Measurements from ENCODE around the gene INSIG1.

INSIG1 gene

DNA sequence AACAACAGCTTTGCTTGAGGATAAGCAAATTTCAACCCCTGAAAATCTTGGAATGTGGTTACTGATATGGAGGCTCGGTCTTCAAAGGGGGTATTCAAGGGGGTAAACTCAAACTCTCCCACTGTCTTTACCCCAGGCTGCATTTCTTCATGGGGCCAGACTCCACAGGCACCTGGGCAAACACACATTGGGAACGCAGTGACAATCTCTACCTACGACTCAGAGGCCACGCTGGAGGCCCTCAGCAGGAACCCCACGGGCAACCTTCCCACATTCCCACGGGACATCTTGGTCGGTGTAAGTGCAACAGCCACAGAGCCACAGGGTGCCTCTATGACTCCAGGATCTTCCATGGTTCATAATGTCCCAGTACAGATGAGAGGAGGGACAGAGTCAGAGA is 2.2 kb upstream of the INSIG1 start:
- no peak for DNase-seq
- in situ Hi-C loops (cut with HindIII; ENCODE audit: low pct_ligation_motif_present, low pct_unique_long_range_greater_than_20kb, low sequenced_read_pairs) = no loop called here

DNA sequence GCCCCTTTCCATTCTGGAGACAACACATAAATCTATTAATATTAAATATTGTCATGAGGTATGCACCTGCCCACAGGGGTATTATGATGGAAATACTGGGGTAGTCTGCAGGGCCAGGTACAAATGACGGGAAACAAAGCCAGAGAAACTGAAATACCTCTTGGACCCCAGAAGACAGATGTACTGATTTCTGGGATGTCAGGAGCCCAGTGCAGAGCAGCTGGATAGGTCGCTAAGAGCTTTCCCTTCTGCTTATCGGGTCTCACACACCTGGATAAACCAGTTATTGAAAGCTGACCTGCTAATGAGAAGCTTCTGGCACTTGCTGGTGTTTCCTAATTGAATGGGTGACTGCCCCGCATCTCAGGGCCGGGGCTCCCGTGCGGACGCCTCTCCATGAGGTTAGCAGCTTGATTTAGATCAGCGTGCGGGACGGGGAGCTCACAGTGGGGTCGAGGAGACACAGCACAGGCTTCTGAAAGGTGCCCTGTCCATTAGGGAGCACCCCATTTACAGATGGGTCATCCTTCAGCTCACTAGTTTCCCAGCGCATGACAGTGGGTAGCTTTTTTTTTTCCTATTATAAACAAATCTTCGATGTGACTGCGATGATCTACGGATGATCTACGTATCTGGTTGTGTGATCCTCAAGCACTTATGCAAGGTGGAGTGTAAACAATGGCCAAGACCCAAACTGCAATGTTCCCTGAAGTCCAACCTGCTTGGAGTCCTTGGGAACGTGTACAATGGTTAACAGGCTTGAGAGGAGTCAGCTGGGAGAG is 1.5 kb upstream of the INSIG1 start:
- in situ Hi-C loops (cut with HindIII; ENCODE audit: low pct_ligation_motif_present, low pct_unique_long_range_greater_than_20kb, low sequenced_read_pairs) = no loop called here
- DNase-seq = no peak

DNA sequence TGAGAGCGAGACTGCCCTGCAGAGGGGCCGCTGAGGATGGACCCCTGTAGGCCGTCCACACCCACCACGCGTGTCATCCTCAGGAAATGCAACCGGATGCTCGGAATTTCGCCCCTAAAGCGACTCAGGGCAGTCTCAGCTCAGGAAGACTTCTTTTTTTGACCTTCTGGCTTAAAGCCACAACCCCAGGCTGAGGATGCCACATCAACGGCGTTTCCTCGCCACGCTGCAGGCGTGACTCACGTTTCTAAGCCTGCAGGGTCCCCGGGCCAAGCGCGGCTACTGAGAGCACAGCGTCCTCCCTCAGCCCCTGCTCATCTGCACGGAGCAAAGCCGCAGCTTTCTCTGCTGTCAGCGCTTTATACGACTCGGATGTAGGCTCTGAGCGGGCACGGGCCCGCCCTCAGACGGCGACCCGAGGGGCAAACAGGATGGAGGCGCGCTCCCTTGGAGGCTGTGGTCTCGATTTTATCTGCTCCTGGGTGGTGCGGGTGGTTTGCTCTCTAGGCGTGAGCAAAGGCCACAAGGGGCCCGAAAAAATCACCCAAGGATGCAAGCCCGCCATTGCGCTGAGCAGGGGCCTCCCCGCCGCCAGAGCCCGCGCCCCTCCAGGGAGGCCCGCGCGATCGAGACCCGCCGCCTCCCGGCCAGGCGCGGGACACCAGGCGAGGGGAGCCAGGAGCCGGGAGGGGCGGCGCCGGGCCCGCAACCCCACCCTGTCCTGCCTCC is 726 bp upstream of the INSIG1 start:
- in situ Hi-C loops (cut with HindIII; ENCODE audit: low pct_ligation_motif_present, low pct_unique_long_range_greater_than_20kb, low sequenced_read_pairs) = no loop called here
- peak; percentile 88 for DNase-seq

- DNase-seq = no peak
- in situ Hi-C loops (cut with HindIII; ENCODE audit: low pct_ligation_motif_present, low pct_unique_long_range_greater_than_20kb, low sequenced_read_pairs) = no loop called here
These were observed 683 bp downstream of the INSIG1 start for GRCh38 chr7:155298288-155298833.

DNA sequence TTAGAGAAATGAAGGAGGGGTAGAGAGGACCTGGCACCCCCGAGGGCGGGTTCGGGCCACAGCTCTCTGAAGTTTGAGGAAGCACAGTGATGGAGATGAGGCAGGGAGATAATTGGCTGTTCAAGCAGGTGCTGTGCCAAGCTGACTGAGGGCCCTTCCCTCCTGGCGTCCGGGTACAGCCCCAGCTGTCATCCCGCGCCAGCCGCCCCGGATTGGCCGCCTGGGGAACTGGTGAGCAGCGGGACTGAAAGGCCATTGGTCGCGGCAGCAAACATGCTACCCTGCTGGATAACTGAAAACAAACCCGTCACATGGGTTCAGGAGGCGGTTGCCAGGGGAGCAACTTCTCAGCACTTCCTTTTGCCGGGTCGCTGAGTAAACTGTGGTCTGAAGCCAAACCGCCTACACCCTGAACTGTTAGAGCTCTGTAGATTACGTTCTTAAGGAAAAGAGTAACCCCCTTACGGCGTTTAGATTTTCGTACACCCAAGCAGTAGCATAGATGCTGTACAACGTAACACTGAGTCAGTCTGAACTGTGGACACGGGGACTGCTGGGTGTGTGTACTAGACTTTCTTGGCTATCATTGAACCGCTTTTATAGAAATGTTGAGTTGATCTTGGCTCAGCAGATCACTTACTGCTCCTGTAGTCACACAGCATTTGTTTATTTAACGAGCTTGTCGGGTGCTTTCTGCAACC is 1.3 kb downstream of the INSIG1 start:
- in situ Hi-C loops (cut with HindIII; ENCODE audit: low pct_ligation_motif_present, low pct_unique_long_range_greater_than_20kb, low sequenced_read_pairs) = no loop called here
- peak; percentile 98 for DNase-seq

GRCh38 chr7:155299535-155300202 is 2.0 kb downstream of the INSIG1 start:
- in situ Hi-C loops (cut with HindIII; ENCODE audit: low pct_ligation_motif_present, low pct_unique_long_range_greater_than_20kb, low sequenced_read_pairs) = no loop called here
- peak; percentile 19 for DNase-seq

DNA sequence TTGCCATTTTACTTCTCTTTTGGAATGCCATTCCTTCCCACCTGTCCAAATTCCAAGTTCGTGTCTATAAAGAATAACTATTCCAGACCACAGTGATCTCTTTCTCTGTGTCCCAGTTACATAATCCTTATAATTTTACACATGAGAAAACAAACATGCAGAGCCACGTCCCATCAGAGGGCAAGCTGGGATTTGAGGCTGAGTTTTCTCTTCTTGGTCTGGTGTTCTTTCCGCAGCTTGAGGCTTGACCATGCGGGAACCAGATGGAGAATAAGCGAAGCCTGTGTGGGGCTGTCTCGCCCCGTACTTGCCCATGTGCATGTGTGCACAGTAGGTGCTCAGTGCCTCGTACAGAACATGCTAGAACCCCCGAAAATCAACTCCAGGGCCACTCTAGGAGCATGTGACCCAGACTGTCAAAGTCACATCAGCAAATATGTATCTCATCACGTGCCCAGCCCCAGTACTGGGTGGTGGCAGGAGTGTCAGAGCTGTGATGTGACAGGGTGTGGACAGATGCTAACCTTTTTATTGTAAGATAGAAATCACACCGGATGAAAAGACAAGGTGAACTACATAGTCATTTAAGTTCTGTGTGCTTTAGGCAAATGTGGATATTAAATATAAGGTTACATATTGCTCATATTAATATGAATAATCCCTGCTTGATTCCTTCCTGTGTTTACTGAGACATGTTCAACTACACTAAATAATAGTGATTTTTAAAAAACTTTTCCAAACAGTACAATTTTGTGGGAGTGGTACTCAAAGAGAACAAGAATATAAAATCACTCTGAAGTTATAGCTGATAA is 3.2 kb downstream of the INSIG1 start:
- DNase-seq = no peak
- in situ Hi-C loops (cut with HindIII; ENCODE audit: low pct_ligation_motif_present, low pct_unique_long_range_greater_than_20kb, low sequenced_read_pairs) = no loop called here

DNA sequence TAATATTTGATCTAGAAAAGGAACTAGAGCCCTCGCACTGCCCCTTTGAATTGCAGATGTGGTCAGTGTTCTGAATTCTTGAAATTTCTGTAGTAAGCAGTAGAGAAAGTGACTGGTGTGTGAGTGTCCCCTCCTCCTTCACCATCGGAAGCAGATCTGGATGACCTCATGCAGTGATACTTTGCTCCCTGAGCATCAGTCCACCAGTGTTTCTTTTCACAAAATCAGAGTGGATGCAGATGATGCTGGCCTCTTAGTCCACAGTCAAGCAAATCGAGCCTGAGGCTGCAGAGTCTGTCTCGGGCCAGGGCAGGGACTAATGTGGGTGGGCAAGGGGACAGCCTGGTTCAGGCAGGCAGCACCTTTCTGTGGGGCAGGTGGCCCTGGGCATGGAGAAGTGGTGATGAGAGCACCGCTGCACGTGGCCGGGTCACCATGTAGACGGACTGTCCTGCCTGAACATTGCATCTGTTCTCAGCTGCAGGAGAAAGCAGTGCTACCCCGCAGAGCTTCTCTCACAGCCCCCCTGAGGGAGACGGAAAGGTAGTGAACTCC is 5.4 kb downstream of the INSIG1 start:
- no peak for DNase-seq
- in situ Hi-C loops (cut with HindIII; ENCODE audit: low pct_ligation_motif_present, low pct_unique_long_range_greater_than_20kb, low sequenced_read_pairs) = no loop called here

DNA sequence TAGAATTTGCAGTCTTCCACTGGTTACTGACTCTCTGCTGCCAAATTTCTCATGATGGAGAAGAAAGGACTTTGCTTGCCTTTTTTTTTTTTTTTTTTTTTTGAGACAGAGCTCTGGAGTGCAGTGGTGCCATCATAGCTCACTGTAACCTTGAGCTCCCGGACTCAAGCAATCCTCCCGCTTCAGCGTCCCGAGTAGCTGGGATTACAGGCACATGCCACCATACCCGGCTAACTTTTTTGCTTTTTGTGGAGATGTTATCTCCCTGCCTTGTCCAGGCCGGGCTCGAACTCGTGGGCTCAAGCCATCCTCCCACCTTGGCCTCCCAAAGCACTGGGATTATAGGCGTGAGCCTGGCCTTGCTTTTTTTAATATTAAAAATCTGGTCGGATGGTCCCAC is 6.2 kb downstream of the INSIG1 start:
- in situ Hi-C loops (cut with HindIII; ENCODE audit: low pct_ligation_motif_present, low pct_unique_long_range_greater_than_20kb, low sequenced_read_pairs) = no loop called here
- no peak for DNase-seq

- in situ Hi-C loops (cut with HindIII; ENCODE audit: low pct_ligation_motif_present, low pct_unique_long_range_greater_than_20kb, low sequenced_read_pairs) = no loop called here
- DNase-seq = no peak
These were observed 7.7 kb downstream of the INSIG1 start for GRCh38 chr7:155305231-155305904.

GRCh38 chr7:155306673-155307470 is 9.2 kb downstream of the INSIG1 start:
- DNase-seq = no peak
- in situ Hi-C loops (cut with HindIII; ENCODE audit: low pct_ligation_motif_present, low pct_unique_long_range_greater_than_20kb, low sequenced_read_pairs) = no loop called here

- in situ Hi-C loops (cut with HindIII; ENCODE audit: low pct_ligation_motif_present, low pct_unique_long_range_greater_than_20kb, low sequenced_read_pairs) = no loop called here
- DNase-seq = no peak
These were observed 10.8 kb downstream of the INSIG1 start for GRCh38 chr7:155308330-155309020.

GRCh38 chr7:155309021-155309338 is 11.3 kb downstream of the INSIG1 start:
- DNase-seq = no peak
- in situ Hi-C loops (cut with HindIII; ENCODE audit: low pct_ligation_motif_present, low pct_unique_long_range_greater_than_20kb, low sequenced_read_pairs) = no loop called here

GRCh38 chr7:155310425-155311114 is 12.9 kb downstream of the INSIG1 start:
- DNase-seq = no peak
- in situ Hi-C loops (cut with HindIII; ENCODE audit: low pct_ligation_motif_present, low pct_unique_long_range_greater_than_20kb, low sequenced_read_pairs) = no loop called here

DNA sequence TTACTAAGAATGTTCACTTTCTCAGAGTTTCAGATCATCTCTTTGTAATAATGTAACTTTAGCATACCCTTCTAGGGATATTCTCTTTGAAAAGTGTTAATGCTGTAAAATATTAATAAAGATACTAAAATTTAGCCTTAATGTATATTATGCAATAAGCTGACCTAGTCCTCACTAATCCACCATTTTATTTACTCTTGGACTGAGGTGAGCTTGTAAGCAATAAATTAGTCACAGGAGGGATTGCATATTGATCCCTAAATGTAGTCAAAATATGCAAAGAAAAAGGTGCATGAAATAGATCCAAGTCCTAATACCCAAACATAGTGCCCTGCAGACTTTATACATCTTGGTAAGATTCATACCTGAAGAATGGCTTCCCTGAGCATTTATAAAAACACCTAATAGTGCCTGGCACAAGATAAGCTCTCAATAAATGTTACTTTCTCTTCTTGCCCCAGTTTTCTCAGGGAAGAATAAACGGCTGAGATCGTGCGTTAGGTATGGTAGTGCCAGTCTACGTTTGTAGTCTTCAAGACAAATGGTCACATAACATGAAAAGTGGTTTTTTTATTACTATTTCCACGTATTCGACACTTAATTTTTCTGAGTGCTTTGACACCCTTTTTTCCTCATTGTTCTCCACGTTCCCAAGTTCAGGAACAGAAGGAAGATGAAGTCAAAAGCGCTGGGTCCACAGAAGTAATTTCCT is 14.3 kb downstream of the INSIG1 start:
- in situ Hi-C loops (cut with HindIII; ENCODE audit: low pct_ligation_motif_present, low pct_unique_long_range_greater_than_20kb, low sequenced_read_pairs) = no loop called here

More for the DNA sequence above, 14.3 kb downstream of the INSIG1 start:
- DNase-seq = no peak
